HepG2 (cell line): ENCODE data around the gene PTPRO.

Experiments
- CTCF ChIP-seq: sonication (generic); formaldehyde crosslinking; IDR thresholded peaks from 2 replicates; pipeline ENCODE4 v1.5.0; 2020; ENCODE audit warnings: mild to moderate bottlenecking, missing genetic modification reagents, moderate library complexity
- GMEB1 ChIP-seq: sonication (generic); formaldehyde crosslinking; IDR thresholded peaks from 2 replicates; pipeline ENCODE4 v1.5.1; 2020; ENCODE audit warnings: missing genetic modification reagents, mild to moderate bottlenecking, borderline replicate concordance
- HMG20A ChIP-seq: IDR thresholded peaks from 2 replicates; pipeline ENCODE4 v1.6.1; 2016; ENCODE audit warnings: borderline replicate concordance
- JUND ChIP-seq: sonication (generic); formaldehyde crosslinking; IDR thresholded peaks from 2 replicates; pipeline ENCODE4 v1.8.0; 2022; ENCODE audit warnings: mild to moderate bottlenecking, missing genetic modification reagents
- KLF9 ChIP-seq: IDR thresholded peaks from 2 replicates; pipeline ENCODE4 v1.6.1; 2016; ENCODE audit warnings: low read depth
- RBAK ChIP-seq: sonication (generic); formaldehyde crosslinking; IDR thresholded peaks from 2 replicates; pipeline ENCODE4 v1.5.1; 2020; ENCODE audit warnings: mild to moderate bottlenecking, missing genetic modification reagents
- ZNF282 ChIP-seq: fragments of 450-650 bp; IDR thresholded peaks from 2 replicates; pipeline ENCODE4 v1.6.1; 2018; ENCODE audit not compliant: partially characterized antibody

GRCh38 chr12:15591811-15592210 is 269.5 kb downstream of the PTPRO start:
- TF ChIP-seq JUND (CRISPR knock-in tag): no peak
- TF ChIP-seq HMG20A (CRISPR knock-in tag): no peak
- TF ChIP-seq RBAK (CRISPR knock-in tag): no peak
- no peak for TF ChIP-seq CTCF (CRISPR knock-in tag)
- no peak for TF ChIP-seq GMEB1
- no peak for TF ChIP-seq KLF9
- TF ChIP-seq ZNF282: no peak
